ENCODE measurements around the gene BEX1.

DNA sequence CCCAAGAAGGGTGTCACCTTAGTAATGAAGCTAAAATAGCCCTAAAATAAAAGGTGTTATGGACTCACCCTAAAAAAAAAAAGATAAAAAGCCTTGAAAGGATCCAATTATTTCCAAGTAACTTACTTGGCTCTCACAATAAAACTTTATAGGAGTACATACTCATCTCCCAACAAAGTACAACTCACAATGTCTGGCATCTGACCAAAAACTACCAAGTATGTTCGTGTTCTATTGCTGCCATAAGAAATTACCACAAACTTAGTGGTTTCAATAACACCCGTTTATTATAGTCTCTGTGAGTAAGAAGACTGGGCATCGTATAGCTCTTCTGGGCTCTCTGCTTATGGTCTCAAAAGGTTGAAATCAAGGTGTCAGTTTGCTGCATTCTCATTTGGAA lies 51.0 kb downstream of the BEX1 start:
- TF ChIP-seq CTCF (optimal IDR thresholded peaks at IDR 0.05 in 1 of 3, IDR thresholded peaks at IDR 0.05 in 1 of 3, conservative IDR thresholded peaks at IDR 0.05 in 1 of 3; ENCODE audit: extremely low read depth in 1 of 3, insufficient read depth in 2 of 3, low read length in 3 of 3): no peak
- no peak for TF ChIP-seq EZH2 (IDR thresholded peaks at IDR 0.05; ENCODE audit: low read length)

All from keratinocyte (primary cell).